ENCODE results near the gene PRKCA.
"Not testable (repeated sequence)": the region's sequence is repeated elsewhere in the genome, so short reads cannot be mapped to it uniquely, and the experiment has no call there.

PRKCA gene

GRCh38 chr17:66355510-66355909 lies 53.1 kb downstream of the PRKCA start:
- DNase-seq, result no peak

- DNase-seq, result no peak
Observed at GRCh38 chr17:66357037-66357436, 54.6 kb downstream of the PRKCA start.

DNA sequence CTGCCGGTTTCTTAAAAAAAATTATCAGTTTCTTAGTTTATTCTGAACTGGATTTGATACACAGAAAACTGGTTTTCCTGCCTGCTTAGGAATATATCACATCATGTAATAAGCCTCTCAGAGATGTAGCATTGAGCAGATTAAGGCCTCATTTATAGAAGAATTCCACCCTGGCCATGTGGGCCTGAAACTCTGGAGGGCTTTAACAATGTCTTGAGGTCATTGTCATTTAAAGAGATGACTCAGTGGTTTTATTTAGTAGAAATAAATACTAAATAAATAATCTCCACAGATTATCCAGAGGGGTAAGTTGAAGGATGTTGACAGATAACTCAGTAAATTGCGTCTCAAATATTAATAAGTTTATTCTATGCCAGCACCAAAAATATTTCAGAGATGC lies 56.9 kb downstream of the PRKCA start:
- no peak for DNase-seq

- not testable (repeated sequence) for DNase-seq
Observed at GRCh38 chr17:66360961-66361565, 58.6 kb downstream of the PRKCA start.

DNA sequence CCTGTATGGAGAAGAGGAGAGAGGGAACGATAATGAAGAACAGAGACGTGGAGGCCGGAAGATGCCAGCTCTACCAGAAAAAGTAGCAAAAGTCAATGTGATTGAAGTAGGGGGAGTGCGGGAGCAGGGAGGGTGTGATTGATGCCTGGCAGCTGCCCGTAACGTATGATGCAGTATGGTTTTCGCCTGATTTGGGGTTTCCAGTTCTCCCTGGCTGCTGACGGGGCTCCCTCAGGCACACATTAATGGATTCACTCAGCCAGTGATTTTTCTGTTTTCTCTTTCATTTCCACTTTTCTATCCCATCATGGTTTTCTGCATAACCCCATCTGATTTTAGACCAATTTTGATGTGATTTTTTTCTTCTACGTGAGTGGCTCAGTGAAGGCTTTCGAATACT lies 62.1 kb downstream of the PRKCA start:
- no peak for DNase-seq

- DNase-seq, result no peak
Observed at GRCh38 chr17:66364990-66365490, 62.6 kb downstream of the PRKCA start.

GRCh38 chr17:66365903-66366302 lies 63.5 kb downstream of the PRKCA start:
- no peak for DNase-seq

DNA sequence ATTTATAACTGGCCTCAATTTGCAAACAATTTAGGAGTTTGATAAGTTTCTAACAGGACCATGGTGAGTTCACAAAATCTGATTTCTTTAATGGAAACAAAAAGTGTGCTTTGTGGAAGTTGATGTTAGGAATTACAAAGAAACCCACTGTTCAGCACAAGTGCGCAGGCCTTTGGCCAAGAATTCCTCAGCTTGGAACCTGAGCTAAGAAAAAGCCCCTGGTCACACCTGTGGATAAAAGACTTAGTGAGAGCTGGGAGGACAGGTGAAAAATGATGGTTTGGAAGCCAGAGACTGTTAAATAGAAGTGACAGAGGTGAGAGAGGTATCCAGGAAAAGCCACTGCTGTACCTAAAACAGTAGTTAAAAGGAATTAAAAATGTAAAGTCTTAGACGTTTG lies 64.7 kb downstream of the PRKCA start:
- DNase-seq, result no peak

GRCh38 chr17:66369830-66370229 lies 67.4 kb downstream of the PRKCA start:
- no peak for DNase-seq

DNA sequence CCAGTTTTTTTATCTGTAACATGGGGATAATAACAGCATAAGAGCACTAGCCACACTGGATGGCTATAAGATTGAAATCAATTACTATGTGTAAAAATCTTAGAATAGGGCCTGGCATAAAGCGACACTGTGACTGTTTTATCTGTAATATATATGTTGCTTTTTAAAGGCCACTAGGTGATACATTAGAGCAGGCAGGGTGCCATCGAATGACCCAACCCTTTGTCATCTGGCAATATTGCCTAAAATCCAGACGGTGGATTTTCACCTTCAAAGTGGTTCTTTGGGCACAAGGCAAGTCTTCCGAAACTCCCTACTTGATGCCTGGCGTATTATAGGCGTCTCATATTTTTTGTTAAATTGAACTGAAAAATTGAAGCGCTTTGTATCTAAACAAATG lies 69.1 kb downstream of the PRKCA start:
- no peak for DNase-seq

DNA sequence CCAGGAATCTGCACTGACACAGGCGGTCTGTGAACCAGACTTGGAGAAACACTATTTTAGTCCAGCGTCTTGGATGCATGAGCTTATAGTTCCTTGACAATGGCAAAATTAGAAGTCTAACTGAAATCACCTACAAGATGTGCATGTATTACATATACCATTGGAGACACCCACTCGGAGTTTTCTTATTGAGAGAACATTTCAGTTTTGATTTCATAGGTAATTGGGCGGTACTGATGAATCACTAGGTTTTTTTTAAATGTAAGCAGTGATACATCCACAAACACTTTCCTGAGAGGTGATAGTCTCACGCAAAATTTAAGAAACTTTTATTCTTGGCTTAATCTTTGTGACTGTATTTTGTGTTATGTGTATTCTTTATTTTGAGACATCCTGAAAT lies 69.8 kb downstream of the PRKCA start:
- no peak for DNase-seq

DNA sequence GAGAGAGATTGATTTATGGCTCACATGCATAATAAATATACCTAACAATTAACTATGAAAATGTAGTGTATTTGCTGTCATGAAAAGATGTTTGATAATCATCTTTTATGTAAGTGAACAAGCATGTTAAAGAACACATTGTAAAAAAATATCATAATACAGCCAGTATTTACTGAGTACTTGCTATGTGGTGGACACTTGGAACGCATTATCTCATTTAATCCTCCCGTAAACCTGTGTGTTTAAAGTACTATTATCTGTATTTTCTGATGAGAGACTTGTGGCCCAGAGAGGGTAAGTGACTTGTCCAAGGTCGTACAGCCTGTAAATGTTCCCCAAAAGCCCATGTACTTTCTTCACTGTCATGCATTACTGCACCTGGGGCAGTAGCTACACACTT lies 70.7 kb downstream of the PRKCA start:
- DNase-seq, result no peak

DNA sequence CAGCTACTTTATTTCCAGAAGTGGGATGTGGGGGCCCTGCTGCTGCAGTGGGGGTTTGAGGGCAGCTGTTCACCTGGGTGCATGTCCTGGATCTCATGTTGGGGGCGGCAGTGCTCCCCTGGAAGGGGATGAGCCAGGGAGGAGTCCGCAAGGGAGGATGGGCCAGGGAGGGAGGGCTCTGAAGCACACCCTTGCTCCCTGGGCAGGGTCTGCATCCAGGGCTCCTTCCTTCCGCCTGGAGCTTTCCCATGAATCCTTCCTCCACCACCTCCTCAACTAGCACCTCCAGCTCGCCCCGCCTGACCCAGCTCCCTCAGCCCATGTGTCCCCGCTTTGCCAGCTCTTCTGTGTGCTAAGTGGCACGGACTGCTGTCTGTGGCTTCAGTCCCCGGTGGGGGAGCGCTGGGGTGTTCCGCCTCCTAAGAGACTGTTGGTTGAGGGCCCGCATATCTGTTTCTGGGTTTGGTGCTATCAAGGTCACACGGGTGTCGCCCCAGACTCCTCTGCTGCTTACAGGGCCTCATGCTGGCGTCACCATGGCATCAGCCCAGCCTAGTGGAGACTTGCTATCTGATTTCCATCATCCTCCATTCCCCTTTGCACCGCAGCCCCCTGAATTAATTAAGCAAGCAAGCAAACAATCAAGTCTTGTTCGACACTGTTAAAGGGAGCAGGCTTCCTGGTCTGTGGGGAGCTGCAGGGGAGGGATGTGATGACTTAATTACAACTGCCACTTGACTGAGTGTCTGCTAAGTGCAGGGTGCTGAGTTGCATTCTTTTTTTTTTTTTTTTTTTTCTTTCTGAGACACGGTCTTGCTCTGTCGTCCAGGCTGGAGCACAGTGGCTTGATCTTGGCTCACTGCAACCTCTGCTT lies 71.8 kb downstream of the PRKCA start:
- peak; percentile 27 for DNase-seq

DNA sequence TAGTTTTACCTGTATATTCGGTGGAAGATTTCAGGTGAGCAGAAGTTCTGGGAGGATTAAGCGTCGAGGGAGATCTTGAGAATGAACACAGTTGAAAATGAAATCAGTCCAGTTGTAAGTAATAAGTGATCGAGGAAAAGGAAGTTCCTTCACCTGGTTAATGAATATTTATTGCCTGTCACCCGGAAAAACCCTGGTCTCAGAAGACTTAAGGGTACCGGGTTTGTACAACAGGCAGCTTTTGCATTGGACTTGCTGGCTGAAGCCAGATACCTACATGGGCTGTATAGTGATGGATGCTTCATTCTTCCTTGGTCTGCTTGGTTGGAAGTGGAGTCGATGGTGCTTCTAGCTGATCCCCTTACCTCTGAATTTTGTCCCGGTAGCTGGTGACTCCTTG lies 72.7 kb downstream of the PRKCA start:
- DNase-seq, result no peak

GRCh38 chr17:66378296-66378695 lies 75.9 kb downstream of the PRKCA start:
- no peak for DNase-seq

- DNase-seq, result no peak
Observed at GRCh38 chr17:66379544-66379943, 77.1 kb downstream of the PRKCA start.

- DNase-seq, result no peak
Observed at GRCh38 chr17:66379996-66380395, 77.6 kb downstream of the PRKCA start.

DNA sequence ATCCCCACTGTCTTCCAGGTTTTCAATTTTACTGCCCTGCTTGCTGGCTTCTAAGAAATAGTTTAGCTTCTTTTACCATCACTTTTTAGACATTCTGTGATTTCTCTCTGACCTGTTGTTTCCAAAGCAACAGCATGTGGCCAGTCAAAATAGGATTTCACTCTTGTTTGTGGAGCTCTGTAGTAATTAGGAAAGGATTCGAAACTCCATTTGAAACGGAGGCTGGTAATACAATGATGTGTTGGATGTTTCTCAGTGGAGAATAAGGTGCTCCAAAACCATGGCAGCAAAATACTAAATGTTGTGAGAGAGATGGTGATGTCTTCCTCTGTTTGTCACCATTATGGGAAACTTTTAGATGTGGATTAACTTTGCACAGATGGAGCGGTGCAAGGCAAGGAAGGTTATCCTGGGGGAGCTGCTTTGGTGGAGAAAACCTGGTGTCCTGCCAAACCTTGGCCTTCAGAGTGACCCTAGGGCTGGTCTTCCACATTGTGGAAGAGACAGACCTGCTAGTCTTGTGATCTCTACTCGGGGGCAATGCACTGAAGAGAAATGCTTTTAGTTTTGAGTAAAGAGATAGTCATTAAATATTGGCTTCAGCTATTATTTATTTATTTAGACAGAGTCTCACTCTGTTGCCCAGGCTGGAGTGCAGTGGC lies 79.4 kb downstream of the PRKCA start:
- DNase-seq, result no peak

GRCh38 chr17:66383333-66383732 lies 80.9 kb downstream of the PRKCA start:
- no peak for DNase-seq

- DNase-seq, result no peak
Observed at GRCh38 chr17:66386498-66387351, 84.3 kb downstream of the PRKCA start.

DNA sequence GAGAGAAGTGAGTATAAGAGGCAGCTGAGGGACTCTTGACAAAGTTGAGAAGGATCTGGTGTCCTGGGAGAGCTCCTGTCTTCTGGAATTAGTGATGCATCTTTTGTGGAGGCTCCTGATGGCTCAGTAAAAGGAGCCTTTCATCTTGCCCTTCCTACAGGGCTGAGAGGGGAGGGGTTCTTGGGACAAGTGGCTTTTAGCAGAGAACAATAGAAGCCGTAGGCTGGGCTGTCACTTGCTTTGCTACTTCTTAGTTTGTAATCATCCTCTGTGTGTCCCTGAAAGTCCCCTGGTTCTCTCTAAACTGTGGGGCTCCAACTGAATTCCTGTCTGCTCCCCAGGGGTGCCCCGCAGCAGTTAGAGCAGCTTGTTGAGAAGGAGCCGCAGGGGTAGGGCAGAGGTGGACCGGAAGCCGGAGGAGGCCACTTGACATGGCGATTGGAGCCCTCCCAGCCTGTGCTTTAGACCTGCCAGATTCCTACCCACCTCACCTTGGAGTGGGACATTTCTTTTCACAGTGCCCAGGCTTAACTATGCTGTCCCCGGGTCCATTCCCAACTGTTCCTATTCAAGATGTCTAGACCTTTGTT lies 85.1 kb downstream of the PRKCA start:
- DNase-seq, result no peak

DNA sequence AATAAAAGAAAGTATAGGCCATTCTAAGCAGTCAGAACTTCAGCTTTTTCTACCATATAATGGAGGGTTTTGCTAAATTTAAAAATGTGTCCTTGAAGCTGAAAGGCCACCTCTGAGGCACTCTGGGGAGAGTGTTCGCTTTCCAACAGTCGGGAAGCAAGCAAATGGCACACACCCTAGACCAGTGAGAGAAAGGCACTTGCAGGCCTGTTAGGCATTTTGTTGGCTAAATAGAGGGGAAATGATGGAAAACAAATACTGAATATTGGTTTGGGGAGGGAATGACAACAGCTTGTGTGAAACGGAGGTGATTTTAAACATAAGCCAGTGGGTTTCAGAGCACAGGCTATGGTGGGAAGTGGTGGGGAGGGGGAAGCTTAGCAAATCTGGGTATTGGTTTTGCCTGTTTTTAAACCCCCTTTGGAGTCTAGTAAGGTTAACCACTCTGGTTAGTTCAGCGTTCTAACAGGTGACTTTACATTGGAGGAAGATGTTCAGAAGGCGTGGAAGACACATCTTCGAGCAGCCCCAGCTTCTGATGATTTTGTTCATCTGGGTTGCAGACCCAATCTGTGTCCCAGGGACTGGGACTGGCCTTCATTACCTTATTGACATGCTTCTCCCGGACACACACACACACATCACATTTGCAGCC lies 90.5 kb downstream of the PRKCA start:
- DNase-seq, result no peak
